RWPE1 (cell line): ENCODE results near the gene NCK1.

Source experiments
- CTCF ChIA-PET: fragments of 350-600 bp; sonication (Branson Sonifier 250); formaldehyde crosslinking; extraction: SDS; loops from one replicate; lab custom pipeline; 2021; lab: Yijun Ruan, JAX
- POLR2A ChIA-PET: fragments of 400-600 bp; formaldehyde crosslinking; extraction: SDS; loops from one replicate; lab custom pipeline; 2020; ENCODE audit warnings: antibody characterized with exemption; ENCODE audit not compliant: low non-redundant PET; lab: Yijun Ruan, JAX
- DNase-seq: peaks from one replicate; pipeline ENCODE4 v3.0.0; 2012; ENCODE audit warnings: low spot score
- H3K27ac ChIP-seq: fragments of 450-650 bp; 2 replicates; pipeline ENCODE4 v1.5.1; 2017
- TF ChIP-seq, protein P1 (sequence below): fragments of 450-650 bp; conservative IDR thresholded peaks from 2 replicates; pipeline ENCODE4 v1.5.1; 2017; ENCODE audit warnings: low read depth, mild to moderate bottlenecking

NCK1 gene

DNA sequence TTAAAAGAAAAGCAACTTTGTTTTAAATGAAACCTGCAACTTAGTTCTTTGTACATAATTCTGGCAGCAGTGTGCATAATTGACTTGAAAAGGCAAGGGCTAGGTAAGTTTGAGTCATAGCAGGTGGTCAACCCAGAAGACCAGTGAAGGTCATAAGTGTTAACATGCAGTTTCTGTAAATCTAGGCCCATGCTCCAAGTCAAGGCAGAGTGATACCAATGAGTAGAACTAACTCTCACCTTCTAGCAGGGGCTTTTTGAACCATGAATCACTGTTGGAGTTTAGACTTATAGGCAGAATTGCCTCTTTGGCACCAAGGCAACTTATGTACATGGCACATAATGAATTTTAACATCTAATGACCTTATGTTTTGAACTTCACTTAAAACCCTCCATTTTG lies 66.2 kb downstream of the NCK1 start:
- TF ChIP-seq, protein P1, sequence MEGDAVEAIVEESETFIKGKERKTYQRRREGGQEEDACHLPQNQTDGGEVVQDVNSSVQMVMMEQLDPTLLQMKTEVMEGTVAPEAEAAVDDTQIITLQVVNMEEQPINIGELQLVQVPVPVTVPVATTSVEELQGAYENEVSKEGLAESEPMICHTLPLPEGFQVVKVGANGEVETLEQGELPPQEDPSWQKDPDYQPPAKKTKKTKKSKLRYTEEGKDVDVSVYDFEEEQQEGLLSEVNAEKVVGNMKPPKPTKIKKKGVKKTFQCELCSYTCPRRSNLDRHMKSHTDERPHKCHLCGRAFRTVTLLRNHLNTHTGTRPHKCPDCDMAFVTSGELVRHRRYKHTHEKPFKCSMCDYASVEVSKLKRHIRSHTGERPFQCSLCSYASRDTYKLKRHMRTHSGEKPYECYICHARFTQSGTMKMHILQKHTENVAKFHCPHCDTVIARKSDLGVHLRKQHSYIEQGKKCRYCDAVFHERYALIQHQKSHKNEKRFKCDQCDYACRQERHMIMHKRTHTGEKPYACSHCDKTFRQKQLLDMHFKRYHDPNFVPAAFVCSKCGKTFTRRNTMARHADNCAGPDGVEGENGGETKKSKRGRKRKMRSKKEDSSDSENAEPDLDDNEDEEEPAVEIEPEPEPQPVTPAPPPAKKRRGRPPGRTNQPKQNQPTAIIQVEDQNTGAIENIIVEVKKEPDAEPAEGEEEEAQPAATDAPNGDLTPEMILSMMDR, result no peak
- ChIA-PET CTCF (no interaction called here), POLR2A (no interaction called here)

DNA sequence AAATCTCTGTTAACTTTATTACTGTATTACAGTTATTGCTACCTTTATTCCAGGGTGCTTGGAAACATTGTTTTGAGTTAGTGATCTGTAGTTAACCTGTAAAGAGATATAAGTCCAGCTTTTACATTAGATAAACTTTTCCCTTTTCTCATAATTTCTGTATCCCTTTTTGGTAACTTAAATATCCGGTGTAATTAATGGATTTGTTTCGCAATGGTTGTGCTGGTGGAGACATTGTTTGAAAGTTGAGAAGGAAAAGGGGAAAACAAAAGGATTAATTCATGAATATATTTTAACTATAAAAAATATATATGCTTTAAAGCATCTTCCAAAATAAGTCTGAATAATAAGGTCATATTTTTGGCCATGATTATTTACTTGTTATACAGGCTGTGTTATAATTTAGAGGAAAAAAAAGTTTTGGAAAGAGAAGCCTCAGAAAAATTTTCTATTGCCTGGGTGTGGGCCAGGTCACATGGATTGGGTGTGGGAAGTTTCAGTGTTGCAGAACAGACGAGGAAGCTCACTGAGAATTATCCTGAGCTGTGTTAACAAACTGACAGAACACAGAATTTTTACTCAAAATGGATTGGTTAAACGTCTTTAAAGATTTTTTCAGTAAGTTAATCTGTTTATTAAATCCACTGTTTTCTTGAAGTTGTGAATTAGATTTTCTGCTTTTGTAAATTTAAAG lies 68.1 kb downstream of the NCK1 start:
- H3K27ac ChIP-seq, result no peak overlapping the region
- CTCF ChIA-PET, result interaction anchor here (0.6 kb wide), 1 partner anchor 659 kb away, joined by 4 read pairs; no protein-coding TSS in a partner anchor
- TF ChIP-seq, protein P1, result no peak
- POLR2A ChIA-PET, result interaction anchor here (1.1 kb wide), 1 partner anchor 29 kb away, joined by 4 read pairs; no protein-coding TSS in a partner anchor
- peak; percentile 37 for DNase-seq

More for the DNA sequence above, 66.2 kb downstream of the NCK1 start:
- no peak for DNase-seq
- no peak overlapping the region for H3K27ac ChIP-seq

DNA sequence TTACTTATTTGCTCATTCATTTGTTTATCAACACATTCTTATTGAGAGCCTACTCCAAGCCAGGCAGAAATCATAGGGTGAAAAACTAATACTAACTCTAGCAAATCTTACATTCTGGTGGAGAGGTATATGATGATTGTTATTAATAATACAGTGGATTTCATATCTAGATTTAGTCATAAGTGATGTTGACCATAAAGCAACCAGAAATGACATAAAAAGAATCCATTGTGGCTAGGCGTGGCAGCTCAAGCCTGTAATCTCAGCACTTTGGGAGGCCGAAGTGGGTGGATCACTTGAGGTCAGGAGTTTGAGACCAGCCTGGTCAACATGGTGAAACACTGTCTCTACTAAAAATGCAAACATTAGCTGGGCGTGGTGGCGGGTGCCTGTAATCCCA lies 69.6 kb downstream of the NCK1 start:
- peak overlapping the region; percentile 56 for H3K27ac ChIP-seq
- CTCF ChIA-PET, result no interaction called here

DNA sequence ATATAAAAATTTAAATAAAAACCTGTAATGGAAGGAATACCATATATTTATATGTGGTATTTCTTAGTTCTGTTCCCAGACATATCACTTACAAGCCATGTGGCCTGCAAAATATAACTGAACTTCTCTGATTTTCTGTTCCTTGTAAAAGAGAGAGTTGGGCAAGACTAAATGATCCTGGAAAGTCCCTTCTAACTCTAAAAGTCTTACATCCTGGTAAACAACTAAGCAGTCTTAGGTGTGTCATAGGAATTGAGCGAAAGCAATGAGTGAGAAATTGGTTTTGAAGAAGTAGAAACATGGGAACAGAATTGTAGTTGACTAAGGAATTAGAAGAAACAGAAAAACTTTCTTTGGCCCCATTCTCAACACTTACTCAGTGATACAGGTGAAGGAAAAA lies 70.5 kb downstream of the NCK1 start:
- ChIA-PET POLR2A (no interaction called here), CTCF (no interaction called here)
- TF ChIP-seq, protein P1, result no peak
- no peak for DNase-seq
- H3K27ac ChIP-seq, result no peak overlapping the region

More for the DNA sequence above, 69.6 kb downstream of the NCK1 start:
- TF ChIP-seq, protein P1, result no peak
- POLR2A ChIA-PET, result no interaction called here
- DNase-seq, result no peak

DNA sequence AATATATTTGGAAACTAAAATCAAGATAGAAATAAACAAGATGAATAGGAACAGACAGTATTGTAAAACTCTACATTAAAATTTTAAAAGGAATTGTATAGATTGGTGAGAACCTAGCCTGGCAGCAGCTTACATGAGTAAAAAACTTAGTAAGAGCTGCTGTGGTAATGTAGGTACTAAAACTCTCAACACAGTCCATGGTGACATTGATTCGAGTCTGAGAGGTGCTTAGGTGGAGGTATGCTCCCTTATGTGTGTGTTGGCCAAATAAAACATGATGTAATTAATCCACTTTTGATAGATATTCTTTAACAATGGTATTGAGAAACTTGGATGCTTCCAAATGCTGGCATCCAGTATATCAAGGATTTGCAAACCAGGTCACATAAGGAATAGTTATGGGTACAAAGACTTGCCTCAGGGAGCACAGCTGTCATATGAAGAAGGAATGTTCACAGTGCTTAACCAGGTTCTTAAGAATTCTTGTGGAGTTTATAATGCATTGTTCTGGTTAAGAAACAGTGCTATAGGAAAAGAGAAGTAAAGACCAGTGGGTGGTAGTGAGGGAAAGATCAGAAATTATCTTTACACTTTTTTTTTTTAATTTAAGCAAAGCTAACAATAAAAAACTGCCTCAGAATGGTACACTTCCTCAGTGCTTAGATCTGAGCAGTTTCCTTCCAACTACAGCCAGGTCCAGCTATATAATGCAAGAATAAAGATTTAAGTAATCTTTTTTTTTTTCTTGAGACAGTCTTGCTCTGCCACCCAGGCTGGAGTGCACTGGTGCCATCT lies 71.2 kb downstream of the NCK1 start:
- ChIA-PET CTCF (interaction anchor here (0.6 kb wide), 1 partner anchor 1990 kb away, joined by 4 read pairs; no protein-coding TSS in a partner anchor), POLR2A (no interaction called here)
- TF ChIP-seq, protein P1, result no peak
- DNase-seq, result no peak
- H3K27ac ChIP-seq, result peak overlapping the region; percentile 51; the same call in 1 of the 2 replicates

DNA sequence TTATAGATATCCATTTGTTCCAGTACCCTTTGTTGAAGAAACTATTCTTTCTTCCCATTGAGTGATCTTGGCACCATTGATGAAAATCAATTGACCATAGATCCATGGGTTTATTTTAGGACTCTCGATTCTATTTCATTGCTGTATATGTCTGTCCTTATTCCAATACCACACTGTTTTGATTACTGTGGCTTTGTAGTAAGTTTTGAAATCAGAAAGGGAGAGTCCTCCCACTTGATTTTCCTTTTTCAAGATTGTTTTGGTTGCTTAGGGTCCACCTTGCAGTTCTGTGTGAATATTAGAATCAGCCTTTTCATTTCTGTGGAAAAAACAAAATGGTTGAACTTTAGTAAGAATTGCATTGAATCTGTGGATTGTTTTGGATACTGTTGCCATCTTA lies 75.2 kb downstream of the NCK1 start:
- ChIA-PET CTCF (no interaction called here), POLR2A (no interaction called here)
- DNase-seq, result no peak
- TF ChIP-seq, protein P1, result no peak
- no peak overlapping the region for H3K27ac ChIP-seq
